Stimulated activated CD8-positive, alpha-beta memory T cell treated with anti-CD3 and anti-CD28 coated beads, Interleukin-15, amount 100 ng/mL, for 1 hour (primary cell): Measurements from ENCODE around the gene PRPSAP1.
"Not testable (repeated sequence)": the region's sequence is repeated elsewhere in the genome, so short reads cannot be mapped to it uniquely, and the experiment has no call there.

Experiments
- DNase-seq: peaks from one replicate; pipeline ENCODE4 v3.0.0-alpha.2; 2020; ENCODE audit warnings: low read depth

PRPSAP1 gene

DNA sequence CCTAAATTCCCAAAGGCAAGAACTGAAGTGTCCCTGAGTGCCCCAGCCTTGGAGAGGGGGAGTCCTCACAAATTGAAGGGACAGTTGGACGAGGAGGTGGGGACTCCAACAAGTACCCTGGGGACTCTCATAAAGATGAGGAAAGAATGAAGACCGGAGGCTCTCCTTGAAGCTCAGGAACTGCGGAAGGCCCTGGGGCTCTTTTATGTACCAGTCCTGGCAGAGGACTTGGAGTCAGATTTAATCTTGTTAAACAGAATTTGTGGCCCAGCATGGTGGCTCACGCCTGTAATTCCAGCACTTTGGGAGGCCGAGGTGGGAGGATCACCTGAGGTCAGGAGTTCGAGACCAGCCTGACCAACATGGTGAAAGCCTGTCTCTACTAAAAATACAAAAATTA, 6.1 kb upstream of the PRPSAP1 start:
- DNase-seq, result not testable (repeated sequence)

DNA sequence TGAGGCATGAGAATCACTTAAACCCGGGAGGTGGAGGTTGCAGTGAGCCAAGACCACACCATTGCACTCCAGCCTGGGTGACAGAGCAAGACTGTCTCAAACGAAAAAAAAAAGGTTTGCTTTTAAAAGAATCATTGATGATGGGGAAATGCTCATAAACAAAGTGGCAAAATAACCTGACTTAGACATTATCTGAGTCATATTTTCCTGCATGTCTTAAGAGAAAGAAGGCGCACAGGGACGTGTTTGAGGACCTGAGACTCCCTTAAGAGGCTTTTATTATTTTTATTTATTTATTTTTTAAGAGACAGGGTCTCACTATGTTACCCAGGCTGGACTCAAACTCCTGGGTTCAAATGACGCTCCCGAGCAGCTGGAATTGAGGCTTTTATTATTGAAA, 5.7 kb upstream of the PRPSAP1 start:
- no peak for DNase-seq

GRCh38 chr17:76357597-76358158, 4.0 kb upstream of the PRPSAP1 start:
- DNase-seq, result no peak

DNA sequence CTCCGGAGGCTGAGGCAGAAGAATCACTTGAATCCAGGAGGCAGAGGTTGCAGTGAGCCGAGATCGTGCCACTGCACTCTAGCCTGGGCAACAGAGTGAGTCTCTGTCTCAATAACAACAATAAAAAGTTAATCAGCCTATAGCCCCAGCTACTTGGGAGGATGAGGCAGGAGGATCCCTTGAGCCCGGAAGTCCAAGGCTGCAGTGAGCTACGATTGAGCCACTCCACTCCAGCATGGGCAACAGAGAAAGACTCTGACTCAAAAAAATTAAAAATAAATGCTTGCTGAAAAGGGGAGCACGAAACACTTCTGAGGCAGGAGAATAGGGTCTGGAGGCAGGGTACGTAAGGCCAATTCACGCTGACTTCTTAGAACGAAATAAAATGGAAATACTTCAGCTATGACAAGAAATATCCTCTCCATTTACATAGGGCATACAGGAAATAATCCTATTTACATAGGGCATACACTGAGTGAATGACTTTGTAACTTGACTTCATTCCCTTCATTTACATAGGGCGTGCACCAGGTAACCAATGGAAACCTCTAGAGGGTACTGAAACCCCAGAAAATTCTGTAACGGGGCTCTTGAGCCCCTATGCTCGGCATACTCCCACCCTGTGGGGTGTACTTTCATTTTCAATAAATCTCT, 3.2 kb upstream of the PRPSAP1 start:
- no peak for DNase-seq

DNA sequence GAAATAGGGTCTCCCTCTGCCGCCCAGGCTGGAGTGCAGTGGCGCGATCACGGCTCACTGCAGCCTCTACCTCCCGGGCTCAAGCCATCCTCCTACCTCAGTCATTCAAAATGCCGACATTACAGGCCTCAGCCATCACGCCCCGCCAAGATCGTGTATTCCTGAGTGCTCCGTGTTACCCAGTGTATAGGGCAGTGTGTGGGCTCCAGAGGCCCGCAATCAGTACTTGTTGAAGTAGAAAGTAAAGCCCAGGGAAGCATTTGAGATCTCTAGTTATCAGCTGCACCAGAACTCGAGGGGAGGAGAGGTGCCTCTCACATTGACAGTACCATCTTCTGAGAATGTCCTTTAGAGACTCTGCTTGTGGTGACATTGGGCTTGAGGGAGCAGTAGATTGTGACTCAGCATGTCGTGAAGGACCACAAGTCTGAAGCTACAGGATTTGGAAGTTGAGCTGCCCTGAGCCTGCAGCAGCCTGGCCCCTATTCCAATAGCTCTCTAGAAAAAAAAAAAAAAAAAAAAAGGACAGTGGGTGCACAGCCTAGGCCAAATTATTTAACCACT, 1.1 kb upstream of the PRPSAP1 start:
- DNase-seq, result no peak

- DNase-seq, result no peak
Measured at GRCh38 chr17:76354317-76354729, 607 bp upstream of the PRPSAP1 start.

GRCh38 chr17:76353004-76353598, 615 bp downstream of the PRPSAP1 start:
- no peak for DNase-seq

- no peak for DNase-seq
Measured at GRCh38 chr17:76351526-76352071, 2.1 kb downstream of the PRPSAP1 start.

- DNase-seq, result no peak
Measured at GRCh38 chr17:76350463-76350862, 3.3 kb downstream of the PRPSAP1 start.

DNA sequence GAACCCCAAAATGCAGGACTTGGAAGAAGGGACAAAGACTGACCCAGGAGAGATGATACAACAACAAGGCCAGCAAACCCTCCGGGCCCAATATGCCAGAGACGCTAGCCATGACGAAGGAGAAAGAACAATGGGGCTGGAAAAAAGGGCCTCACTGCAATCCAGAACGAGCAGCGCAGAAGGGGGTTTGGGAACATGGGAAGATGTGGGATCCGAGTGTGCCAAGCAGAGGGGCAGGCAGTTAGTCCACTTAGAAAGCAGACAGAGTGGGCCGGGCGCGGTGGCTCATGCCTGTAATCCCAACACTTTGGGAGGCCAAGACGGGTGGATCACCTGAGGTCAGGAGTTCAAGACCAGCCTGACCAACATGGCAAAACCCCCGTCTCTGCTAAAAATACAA, 6.8 kb downstream of the PRPSAP1 start:
- DNase-seq, result not testable (repeated sequence)

- no peak for DNase-seq
Measured at GRCh38 chr17:76345377-76345974, 8.2 kb downstream of the PRPSAP1 start.

DNA sequence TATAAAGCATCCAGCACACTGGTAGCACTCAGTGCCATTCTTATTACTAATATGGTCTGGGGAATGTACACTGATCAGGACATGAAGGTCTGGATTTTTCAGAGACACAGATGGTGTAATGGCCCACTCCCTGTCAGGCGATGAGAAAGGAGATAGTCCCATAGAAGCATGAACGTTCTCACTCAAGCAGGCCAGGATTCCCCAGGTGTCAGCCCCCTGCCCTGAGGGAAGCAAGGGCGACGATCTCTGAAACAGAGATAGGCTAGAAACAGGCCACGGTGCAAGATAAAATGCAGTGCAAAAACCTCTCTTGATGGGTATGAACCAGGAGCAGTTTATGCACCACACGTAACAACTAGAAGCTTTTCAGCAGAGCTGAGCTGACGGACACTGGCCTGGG, 10.6 kb downstream of the PRPSAP1 start:
- DNase-seq, result no peak

- no peak for DNase-seq
Measured at GRCh38 chr17:76341301-76341700, 12.4 kb downstream of the PRPSAP1 start.

DNA sequence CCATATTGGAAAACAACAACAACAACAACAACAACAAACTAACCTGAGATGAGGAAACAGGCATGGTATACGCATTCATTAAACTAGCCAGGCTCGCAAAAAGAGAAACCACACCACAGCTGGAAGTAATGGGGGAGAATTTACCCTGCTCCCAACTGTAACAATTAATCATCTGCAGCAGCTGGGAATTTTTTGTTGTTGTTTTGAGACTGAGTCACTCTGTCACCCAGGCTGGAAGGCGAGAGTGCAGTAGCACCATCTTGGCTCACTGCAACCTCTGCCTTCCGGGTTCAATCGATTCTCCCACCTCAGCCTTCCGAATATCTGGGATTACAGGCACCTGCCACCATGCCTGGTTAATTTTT, 16.3 kb downstream of the PRPSAP1 start:
- no peak for DNase-seq

GRCh38 chr17:76336756-76337412, 16.8 kb downstream of the PRPSAP1 start:
- DNase-seq, result no peak

- no peak for DNase-seq
Measured at GRCh38 chr17:76335716-76336381, 17.9 kb downstream of the PRPSAP1 start.

DNA sequence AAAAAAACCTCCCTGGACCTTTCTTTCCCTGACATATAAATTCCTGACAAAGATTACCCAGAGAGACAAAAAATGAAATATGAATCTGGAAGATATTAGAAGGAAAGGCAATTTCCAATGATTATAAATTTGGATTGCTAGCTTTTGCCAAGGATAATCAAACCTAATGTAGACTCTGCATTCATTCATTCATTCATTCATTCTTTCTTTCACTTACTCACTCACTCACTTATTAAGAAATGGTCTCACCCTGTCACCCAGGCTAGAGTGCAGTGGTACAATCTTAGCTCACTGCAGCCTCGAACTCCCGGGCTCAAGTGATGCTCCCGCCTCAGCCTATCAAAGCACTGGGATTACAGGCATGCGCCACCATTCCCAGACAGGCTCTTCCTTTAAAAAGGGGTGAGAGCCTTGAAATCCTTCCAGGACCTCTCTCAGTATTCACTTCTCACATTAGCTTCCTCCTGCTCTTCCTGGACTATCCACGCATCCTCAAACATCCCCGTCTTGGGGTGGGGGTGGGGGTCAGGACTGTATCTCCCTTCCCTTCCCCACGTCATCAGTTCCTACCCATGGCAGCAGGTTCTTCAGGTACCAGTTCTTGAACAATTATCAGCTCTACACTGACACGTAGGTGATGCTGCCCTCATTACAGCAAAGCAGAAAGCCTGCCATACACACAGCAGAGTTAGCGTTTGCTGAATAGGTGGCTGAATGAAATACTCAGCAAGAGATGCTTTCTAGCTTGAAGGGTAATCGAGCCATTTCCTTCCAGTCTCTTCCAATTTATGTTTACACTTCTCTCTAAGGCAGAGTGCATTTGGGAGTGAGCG, 19.8 kb downstream of the PRPSAP1 start:
- no peak for DNase-seq

DNA sequence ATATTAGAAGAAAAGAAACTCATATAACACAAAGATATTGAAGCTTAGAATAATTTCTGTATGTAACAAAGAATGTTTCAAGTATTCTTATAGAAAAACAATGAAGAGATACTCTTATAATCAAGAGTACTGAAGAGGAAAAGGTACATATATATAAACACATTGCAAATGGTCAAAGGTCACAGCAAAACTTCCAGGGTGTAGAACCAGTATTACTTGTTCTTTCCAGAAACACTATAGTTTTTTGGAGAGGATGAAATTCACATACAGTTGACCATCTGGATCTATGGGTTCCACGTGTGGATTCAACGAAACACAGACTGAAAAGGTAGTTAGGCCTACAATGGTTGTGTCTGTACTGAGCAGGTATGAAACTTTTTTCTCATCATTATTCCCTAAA, 22.6 kb downstream of the PRPSAP1 start:
- DNase-seq, result no peak

DNA sequence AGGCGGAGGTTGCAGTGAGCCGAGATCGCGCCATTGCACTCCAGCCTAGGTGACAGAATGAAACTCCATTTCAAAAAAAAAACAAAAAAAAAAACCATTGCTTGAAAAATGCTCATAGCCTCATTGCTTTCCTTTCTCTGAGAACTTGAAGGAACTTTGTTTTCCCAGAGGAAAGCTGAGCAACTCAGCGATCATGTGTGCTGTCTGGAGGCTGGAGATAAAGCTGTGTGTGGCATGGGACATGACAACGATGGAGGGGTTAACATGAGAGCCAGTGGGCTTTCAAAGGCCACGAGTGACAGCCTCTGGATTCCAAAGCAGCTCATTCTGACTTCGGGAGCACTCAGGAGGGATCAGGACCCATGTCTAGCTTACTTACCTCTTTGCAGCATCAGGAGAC, 24.1 kb downstream of the PRPSAP1 start:
- DNase-seq, result no peak

DNA sequence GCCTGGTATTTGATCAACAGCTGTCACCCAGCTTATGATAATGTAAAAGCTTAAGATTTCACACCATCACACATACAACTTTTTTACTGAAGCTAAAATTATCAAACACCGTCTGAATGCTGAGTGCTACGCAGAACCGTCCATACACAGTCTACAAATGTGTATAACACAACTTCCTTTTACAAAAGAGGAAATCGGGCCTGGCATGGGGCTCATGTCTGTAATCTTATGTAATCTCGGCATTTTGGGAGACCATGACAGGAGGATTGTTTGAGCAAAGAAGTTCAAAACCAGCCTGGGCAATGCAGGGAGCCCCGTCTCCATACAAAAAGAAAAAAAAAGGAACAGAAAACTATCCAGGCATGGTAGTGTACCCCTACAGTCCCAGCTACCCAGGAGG, 26.0 kb downstream of the PRPSAP1 start:
- DNase-seq, result no peak

- DNase-seq, result no peak
Measured at GRCh38 chr17:76326306-76326705, 27.4 kb downstream of the PRPSAP1 start.
